Skin epidermis (tissue), 12 donors: Measurements from ENCODE around the gene GCN1.

Experiments used
- H3K27ac ChIP-seq, 21 experiments: fragments of 200-600 bp; sonication (generic) in 11 of 21; one replicate each; pipeline ENCODE4 v1.5.0; 2020; ENCODE audit warnings: mild to moderate bottlenecking in 3 of 21, inconsistent platforms in 2 of 21, moderate library complexity in 2 of 21
- H3K4me3 ChIP-seq, 7 experiments: fragments of 200-600 bp; sonication (generic) in 2 of 7; one replicate each; pipeline ENCODE4 v1.5.0; 2020; ENCODE audit warnings: inconsistent platforms in 2 of 7, mild to moderate bottlenecking in 2 of 7, moderate library complexity in 1 of 7

Gene GCN1

DNA sequence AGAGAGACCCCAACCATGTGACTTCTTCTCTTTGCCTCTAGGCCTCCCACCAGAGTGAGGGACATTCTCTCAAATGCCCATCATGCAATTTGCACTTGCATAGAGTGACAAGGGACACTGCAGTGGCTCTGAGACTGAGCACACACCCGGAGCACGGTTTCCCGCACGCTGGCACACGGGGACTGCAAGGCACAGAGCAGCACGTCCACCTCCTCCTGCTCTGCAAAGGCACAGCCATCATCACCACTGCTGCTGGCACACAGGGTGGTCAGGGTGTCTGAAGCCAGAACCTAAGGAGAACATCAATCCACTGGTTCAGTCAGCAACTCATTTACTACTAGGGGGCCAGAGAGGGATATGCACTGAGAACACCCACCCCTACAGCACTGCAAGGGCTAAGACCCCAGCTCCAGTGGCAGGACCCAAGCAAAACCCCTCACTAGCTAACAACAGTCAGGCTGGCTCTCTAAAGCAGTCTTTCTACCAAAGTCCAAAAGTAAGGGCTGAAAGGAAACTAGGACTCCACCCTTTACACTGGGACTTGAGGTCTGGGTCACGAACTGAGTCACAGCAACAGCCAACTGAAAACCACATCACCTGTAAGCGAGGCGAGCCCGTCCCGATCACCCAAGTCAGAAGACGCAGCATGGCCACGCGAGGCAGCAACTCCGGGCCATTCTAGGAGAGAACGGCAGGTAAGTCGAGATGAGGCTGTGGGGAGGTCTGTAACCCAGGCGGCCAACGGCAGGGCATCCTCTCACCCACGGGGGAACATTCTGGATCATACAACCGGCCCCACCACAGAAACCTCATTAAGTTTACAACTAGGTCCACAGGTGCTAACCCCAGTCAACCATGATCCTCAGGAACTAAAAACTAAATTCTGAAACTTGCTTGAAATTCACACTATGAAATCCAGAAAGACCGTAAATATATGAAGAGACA is 37.9 kb downstream of the GCN1 start:
- Histone ChIP-seq H3K4me3 (no peak overlapping the region), H3K27ac (no peak overlapping the region)

DNA sequence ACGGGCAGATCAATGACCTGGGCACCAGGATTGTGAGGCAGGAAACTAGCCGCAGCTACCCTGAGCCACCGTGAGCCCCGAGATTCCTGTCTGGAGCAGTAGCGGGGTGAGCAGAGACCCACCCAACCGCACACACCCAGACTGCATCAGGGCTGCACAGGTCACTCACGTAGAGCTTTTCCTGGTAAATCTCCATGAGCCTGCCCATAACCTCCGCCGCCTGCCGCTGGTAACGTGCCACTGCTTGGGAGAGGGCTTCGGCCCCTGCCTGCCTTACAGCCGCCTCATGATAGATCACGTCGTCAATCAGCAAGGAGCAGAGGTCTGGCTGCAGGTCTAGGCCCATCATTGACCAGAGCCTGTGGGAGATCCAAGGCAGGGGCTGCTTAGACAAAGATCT is 39.4 kb downstream of the GCN1 start:
- Histone ChIP-seq H3K4me3 (no peak overlapping the region), H3K27ac (no peak overlapping the region)

DNA sequence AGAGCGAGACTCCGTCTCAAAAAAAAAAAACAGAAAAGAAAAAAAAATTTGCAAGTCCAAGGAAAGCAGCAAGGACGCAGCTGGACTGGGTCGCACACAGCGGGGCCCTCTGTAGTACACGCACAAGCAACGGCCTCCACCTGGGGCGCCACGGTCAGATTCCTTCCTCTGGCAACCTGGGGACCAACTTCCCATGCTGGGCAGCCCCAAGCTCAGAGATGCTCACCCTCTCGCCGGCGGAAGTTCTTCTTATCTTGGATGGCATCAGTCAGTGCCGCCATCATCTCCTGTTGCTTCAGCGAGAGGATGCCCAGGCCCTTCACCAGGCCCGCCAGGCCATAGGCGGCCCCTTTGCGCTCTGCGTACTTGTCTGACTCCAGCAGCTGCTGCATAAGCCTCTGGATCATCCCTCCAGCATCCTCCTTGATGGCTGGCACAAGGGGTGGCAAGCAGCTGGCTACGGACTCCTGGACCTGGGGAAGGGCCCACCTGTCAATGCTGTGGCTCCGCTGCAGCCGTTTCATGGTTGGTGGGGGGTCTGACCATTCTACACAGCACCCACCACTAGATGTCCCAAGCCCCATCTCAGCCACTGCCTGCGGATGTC is 43.5 kb downstream of the GCN1 start:
- Histone ChIP-seq H3K27ac (no peak overlapping the region), H3K4me3 (no peak overlapping the region)

DNA sequence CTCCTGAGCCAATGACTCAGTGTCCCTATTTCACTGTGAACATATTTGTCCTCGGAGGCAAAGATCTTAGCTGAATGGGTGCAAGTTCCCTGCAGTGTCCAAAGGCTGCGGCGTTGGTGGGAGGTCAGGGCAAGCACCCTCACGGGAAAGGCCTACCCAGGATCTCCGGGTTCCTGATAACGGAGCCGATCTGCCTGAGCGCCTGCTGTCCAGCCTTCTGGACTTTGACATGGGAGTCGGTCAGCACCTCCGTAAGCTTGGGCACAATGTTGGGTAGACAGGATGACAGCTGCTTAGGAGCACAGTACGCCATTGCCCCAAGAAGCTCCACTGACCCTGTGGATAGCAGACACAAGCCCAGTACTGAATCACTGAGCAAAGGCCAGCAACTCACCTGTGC is 46.5 kb downstream of the GCN1 start:
- Histone ChIP-seq H3K4me3 (no peak overlapping the region), H3K27ac (no peak overlapping the region)

DNA sequence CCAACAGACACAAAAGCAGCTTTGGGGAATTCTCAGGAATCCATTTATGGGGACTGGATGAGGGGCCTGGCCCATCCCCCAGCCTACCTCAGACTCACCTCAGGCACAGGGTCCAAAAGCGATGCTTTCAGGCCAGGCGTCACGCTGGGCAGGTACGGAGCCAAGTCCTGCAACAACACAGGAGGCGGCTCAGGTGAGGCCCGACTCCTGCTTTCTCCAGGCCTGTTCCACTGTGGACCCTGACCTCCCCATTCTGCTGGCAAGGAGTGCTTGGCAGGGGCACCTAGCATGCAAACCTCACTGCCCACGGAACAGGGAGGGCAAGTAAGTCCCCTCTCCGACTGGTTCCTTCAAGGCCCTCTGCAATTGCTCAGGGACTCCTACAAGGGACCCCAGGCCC is 49.4 kb downstream of the GCN1 start:
- no peak overlapping the region for H3K27ac ChIP-seq
- no peak overlapping the region for H3K4me3 ChIP-seq

DNA sequence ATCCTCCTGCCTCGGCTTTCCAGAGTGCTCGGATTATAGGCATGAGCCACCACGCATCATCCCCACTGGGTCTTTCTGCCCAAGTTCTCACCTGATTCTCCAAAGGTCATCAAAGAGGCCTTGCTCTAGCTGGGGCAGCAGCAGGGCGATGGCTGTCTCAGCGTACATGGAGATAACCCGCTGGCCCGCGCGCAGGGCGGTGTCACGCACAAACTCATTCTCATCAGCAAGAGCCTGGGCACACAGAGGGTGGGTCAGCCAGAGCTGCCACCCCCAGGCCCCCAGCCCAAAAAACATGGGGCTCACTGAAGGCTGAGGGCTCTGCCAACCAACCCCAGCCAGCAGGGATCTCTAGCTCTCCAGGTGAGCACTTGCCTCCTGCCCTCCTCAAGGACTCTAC is 50.3 kb downstream of the GCN1 start:
- no peak overlapping the region for H3K4me3 ChIP-seq
- no peak overlapping the region for H3K27ac ChIP-seq

DNA sequence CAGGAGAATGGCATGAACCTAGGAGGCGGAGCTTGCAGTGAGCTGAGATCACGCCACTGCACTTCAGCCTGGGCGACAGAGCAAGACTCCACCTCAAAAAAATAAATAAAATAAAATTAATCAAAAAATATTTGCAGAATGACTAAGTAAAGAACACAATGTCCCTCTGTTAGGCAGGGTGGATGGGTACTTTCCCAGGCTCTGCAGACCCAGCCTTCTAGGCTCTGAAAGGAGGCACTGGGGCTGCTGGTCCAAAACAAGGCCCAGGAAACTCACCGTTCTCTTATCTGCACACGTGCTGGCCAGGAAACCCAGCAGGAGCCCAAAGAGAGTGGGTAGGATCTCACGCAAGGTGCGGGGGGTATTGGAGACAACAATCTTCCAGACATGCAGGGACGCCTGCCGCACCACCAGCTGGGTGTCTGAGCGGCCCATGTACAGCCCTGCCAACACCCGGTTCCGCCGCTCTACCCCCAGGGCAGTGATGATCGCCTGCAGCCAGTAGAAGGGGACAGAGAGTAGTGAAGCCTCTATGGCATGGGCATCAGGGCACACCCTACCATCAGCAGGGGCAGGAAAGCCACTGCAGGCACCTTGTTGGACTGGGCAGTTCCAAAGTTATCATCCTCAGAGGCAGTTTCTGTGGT is 52.2 kb downstream of the GCN1 start:
- no peak overlapping the region for H3K27ac ChIP-seq
- no peak overlapping the region for H3K4me3 ChIP-seq

DNA sequence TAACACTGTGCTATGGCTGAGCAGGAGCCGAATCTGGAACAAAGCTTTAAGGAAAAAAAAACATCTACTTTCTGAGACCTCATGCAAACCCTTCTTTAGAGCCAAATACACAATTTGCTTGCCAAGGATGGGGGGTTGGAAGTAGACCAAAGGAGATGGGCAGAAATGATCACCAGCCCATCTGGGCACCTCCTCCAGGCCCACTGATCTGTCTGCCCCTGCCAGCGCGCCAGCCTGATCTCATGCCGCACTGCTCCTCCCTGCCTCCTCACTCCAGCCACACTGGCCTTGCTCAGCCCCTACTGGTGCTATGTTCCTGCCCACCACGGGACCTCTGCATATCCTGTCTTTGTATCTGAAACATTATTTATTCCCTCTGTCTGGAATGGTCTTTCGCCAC is 53.2 kb downstream of the GCN1 start:
- no peak overlapping the region for H3K4me3 ChIP-seq
- H3K27ac ChIP-seq = no peak overlapping the region

DNA sequence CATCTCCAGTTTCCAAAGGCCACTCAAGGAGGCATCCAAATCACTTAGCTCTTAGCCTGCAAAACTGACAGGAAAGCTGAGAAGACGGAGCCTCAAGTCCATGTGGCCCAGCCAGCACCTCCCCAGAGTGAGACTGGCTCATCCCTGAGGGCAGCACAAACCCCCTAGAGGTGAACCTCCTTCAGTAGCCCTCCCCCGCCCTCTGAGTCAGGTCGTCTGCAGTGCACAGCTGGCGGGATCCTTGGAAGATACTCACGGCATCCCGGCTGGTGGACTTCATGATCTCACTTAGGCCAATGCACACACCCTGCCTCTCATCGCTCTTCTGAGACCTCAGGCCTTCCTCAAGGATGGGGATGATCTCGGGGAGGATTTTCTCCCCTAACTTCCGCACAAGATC is 53.9 kb downstream of the GCN1 start:
- no peak overlapping the region for H3K27ac ChIP-seq
- no peak overlapping the region for H3K4me3 ChIP-seq

DNA sequence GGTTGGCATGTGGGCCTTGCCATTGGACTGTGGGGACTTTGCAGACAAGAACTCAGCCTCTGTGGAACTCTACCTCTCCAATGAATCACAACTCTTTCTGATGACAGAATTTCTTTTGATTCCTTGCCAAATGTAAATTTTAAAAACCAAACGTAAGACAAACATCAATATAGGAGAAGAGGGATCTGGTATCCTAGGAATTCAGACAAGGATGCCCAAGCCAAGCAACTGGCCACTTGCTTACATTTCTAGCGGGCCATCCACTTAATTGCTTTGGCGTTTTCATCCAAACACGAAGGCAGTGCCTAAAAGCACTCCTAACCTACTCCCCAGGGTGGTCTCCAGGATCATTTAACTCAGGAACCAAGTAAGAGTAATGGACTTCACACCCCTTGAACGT is 54.6 kb downstream of the GCN1 start:
- H3K4me3 ChIP-seq = no peak overlapping the region
- no peak overlapping the region for H3K27ac ChIP-seq

DNA sequence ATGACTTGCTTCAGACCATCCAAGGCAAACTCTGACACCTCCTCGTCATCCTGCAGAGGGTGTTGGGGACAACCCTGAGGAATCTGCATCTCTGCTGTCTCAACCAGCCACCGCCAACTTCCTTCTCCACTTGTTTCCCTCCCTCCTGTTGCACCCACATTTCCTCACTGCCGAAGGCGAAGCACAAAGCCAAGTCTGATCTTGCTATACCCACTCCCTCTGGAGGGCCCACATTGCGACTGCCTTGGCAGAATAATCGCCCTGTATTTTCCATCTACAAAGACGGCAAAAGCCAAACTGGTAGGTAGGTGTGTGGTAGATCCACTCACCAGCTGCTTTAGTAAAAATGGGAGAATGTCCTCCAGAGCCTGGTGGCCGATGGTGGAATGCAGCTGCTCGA is 56.1 kb downstream of the GCN1 start:
- Histone ChIP-seq H3K4me3 (no peak overlapping the region), H3K27ac (no peak overlapping the region)

DNA sequence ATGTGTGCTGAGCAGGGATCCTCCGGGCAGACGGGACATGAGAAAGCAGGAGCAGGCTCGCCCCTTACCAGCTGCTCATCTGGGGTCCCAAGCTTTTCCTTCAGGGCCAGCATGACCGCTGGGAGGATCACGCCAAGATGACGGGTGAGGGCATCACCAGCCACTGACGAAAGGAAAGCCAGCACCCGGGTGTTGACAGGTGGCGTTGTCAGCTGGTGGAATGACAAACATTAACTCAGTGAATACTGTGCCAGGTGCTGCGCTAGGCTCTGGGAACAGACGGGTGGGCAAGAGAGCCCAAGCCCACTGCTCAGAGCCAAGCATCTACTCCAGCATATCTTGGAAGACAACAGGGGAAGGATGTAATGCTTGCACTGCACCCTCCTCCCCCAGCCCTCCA is 56.7 kb downstream of the GCN1 start:
- H3K4me3 ChIP-seq = no peak overlapping the region
- H3K27ac ChIP-seq = no peak overlapping the region

DNA sequence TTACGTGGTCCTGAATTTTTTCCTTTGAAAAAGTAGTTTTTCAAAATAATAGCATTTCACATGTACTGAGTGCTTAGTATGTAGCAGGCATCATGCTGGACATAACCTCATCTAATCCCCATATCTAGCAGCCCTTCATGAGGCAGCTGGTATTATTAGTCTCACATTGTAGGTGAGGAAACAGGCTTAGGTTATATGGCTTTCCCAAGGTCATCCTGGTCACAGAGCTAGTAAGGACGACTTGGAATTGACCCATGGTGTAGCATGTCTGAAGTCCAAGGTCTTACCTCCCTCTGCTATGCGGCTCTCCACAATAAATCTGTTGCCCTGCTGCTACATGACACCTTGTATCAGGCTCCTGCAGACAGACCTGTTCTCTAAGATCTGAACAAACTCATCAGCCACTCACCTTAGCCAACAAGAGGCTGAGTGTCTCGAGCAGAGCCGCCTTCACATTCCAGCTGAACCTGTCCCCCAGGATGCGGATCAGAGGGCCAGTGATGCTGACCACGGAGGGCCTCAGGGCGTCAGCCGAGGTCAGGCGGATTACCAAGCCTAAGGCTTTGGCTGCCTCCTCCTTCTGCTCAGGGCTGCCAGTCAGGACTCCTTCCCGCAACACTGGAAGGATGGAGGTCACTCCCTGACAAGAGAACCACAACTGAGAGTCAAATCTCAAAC is 58.3 kb downstream of the GCN1 start:
- Histone ChIP-seq H3K27ac (no peak overlapping the region), H3K4me3 (no peak overlapping the region)

DNA sequence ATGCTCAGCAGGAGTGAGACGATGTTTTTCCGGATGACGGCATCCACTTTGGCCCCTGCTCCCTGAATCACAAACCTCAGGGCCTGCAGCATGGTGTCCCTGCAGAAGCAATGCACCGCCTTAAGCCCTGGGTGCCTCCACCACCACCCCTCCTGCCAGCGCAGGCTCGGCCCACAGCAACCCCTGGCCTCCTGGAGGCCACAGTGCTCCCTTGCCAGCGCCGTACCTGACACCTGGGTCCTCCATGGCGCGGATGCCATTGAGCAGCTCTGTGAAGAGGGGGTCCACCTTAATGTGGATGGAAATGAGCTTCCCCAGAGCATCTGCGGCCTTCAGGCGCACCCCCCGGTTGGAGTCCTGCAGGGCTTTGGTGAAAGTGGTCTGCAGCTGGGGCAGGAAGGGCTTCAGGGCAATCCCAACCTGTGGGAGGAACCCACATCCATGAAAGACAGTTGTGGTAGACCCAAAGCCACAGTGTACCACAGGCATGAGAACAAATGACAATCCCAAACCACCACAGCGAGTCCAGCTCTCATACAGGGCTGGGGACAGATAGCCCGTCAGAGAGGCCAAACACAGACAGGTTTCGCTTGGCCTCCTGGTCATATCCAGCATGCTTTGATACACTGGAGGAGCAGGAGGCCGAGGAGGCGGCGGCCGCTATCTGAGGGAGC is 60.1 kb downstream of the GCN1 start:
- Histone ChIP-seq H3K4me3 (no peak overlapping the region), H3K27ac (no peak overlapping the region)

DNA sequence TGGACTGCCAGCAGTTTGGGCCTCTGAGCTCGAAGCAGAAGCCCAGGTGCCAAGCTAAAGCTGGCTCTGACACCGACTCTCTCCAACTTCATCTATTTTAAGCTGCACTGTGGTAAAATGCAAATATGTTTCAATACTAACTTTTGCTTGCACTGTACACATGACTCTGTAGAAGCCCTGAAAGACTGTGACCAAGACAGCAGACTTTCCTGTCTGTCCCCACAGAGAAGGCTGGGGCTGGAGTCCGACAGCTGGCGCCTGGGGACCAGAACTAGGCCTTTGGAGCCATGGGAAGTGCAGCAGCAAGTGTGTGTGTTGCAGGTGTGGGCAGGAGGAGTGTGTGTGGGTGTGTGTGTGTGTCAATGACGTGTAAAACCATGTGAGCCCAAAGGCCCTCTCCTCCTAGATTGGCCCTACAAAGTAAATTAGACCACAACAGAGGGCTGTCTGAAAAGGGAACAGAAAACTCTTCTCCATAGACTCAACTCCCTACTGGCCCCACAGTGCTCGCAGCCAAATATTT is 61.6 kb downstream of the GCN1 start:
- no peak overlapping the region for H3K4me3 ChIP-seq
- H3K27ac ChIP-seq = no peak overlapping the region

DNA sequence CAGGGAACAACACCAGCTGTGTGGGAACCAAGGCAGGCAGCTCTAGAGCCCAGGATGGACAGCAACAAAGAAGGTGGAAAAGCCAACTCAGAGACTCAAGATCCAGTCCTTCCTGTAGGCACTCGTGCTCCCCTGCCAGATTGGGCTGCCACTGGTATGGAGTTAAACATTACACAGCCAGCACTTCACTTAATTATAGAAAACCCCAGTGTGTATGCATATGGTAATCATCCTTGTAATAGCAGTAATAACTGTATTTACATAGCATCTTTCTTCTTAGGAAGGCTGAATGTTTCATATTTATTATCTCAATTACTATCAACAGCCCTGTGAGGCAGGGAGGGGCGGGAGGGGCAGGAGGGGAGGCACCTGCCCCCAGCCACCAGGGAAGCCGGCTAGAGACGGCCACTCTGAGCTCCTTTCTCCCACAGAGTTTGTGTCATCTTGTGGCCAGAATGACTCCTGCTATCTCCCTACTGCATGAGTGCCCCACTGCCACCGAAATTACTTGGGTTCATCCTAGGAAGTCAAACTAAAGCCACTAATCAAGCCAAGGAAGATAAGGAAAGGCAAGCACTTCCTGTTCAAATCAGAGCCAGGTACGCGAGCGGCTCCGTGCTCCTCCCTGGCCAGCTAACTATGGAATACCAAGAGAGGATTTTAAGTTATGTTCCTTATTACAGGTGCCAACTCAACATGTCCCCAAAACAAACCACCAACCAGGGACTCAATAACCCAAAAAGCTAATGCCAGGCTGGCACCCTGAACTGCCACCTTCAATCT is 62.3 kb downstream of the GCN1 start:
- H3K27ac ChIP-seq = no peak overlapping the region
- H3K4me3 ChIP-seq = no peak overlapping the region

DNA sequence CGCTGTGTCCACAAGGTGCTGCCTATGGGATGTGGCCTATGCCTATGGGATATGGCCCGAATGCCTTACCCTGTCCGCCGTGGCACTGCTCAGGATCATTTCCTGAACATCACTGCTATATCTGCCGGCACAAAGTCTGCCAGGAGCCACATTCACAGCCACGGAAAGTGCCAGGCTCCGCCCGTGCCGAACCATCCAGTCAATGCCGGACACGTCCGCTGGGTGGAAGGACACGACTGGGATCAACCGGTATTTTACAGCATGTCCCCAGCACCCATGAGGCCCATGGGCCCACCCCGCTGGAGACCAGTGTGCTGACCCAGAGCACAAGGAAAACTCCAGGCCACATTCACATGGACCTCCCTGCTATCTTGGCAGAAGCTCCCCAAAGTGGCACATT is 63.4 kb downstream of the GCN1 start:
- no peak overlapping the region for H3K4me3 ChIP-seq

DNA sequence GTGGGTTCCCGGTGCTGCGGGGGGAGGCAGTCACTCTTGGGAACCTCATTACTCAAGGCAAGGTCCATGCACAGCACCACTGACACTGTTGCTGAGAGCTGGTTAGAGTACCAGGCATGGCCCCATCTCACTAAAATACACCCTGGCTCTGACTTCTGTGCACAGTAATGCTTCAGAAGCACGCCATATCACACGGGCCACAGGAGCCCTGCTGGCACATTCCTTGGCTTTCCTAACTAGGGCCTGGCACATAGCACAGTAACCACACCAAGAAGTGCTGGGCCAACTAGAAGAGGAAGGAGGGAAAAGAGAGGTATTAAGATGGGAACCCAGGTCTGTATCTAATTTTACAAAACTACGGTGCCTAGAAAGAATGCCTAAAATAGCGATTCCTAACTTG is 64.5 kb downstream of the GCN1 start:
- Histone ChIP-seq H3K27ac (no peak overlapping the region), H3K4me3 (no peak overlapping the region)

More for the DNA sequence above, 63.4 kb downstream of the GCN1 start:
- H3K27ac ChIP-seq = no peak overlapping the region

DNA sequence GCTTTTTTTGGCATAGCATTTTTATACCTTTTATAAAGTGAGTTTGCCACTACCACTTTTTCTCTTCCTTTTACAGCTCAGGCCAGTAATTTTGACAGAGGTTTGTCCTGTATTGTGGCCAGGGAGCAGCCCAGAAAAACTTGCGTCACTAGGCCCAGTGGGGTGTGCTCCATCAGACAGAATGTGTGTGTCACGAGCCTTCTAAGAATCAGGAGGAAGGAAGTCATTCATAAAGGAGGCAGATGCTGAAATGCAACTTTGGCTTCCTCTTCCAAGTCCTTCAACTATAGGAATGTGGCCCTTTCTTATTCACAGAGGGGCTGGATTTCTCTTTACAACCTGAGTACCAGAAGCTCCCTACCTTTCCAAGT is 67.9 kb downstream of the GCN1 start:
- Histone ChIP-seq H3K4me3 (no peak overlapping the region), H3K27ac (peak overlapping the region in 10 of 21 experiments; percentile 12 to 58 (median 40))
